Upper lobe of left lung (tissue), 4 donors: ENCODE results near the gene ART1.

Experiments
- POLR2A ChIP-seq, 4 donors: fragments of 450-650 bp; IDR thresholded peaks; one replicate each; pipeline ENCODE4 v1.5.1; 2016 to 2017; ENCODE audit warnings: antibody characterized with exemption in 4 of 4, mild to moderate bottlenecking in 2 of 4
- POLR2AphosphoS5 ChIP-seq, 2 donors: sonication (generic); formaldehyde crosslinking; IDR thresholded peaks; one replicate each; pipeline ENCODE4 v1.5.1; 2017; ENCODE audit warnings: antibody characterized with exemption in 2 of 2
- TF ChIP-seq, protein P1 (sequence below), 6 experiments: fragments of 450-650 bp in 4 of 6; fragments of 200-600 bp in 2 of 6; sonication (generic) in 2 of 6; IDR thresholded peaks; one replicate each; pipeline ENCODE4 v1.5.1; 2016 to 2019; ENCODE audit warnings: antibody characterized with exemption in 6 of 6

DNA sequence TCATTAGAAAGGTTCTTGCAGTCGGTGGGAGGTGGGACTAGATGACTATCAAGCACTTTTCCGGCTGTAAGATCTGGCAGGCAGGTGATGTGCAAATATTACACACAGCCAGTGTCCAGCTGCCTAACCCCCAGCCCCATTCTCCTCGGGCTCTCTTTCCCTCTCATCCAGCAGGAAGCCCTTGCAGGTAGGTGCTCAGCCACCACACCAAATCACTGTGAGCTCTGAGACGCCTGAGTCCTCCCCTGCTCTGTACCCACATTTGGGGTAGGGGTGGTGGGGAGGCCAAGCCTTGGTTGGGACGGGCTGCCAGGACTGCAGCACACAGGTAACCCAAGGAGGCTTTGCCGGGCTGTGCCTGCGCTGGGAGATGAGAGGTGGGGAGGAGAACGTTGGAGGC is 3.7 kb upstream of the ART1 start:
- TF ChIP-seq, protein P1, sequence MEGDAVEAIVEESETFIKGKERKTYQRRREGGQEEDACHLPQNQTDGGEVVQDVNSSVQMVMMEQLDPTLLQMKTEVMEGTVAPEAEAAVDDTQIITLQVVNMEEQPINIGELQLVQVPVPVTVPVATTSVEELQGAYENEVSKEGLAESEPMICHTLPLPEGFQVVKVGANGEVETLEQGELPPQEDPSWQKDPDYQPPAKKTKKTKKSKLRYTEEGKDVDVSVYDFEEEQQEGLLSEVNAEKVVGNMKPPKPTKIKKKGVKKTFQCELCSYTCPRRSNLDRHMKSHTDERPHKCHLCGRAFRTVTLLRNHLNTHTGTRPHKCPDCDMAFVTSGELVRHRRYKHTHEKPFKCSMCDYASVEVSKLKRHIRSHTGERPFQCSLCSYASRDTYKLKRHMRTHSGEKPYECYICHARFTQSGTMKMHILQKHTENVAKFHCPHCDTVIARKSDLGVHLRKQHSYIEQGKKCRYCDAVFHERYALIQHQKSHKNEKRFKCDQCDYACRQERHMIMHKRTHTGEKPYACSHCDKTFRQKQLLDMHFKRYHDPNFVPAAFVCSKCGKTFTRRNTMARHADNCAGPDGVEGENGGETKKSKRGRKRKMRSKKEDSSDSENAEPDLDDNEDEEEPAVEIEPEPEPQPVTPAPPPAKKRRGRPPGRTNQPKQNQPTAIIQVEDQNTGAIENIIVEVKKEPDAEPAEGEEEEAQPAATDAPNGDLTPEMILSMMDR (IDR thresholded peaks at IDR 0.05): no peak
- TF ChIP-seq POLR2A (IDR thresholded peaks at IDR 0.05) (no peak), POLR2AphosphoS5 (IDR thresholded peaks at IDR 0.05) (no peak)
